Activated T-helper 2 cell treated with anti-CD3 and anti-CD28 coated beads, Interferon-gamma antibody, Interleukin-2, Interleukin-4, amounts not matched to agents 10 μg/mL and 5 μg/mL and 100 μg/mL, durations not matched to agents 14 hours and 24 hours and 36 hours (primary cell): Measurements from ENCODE around the gene CASP14. TPM values are rescaled to one million over a fixed set of nuclear protein-coding genes. Genes with fewer than 3 reads are reported as not detected.
"Not testable (repeated sequence)": the region's sequence is repeated elsewhere in the genome, so short reads cannot be mapped to it uniquely, and the experiment has no call there.

ENCODE experiments used
- DNase-seq: peaks from one replicate; pipeline ENCODE4 v3.0.0; 2021; ENCODE audit warnings: low spot score
- H3K27ac Mint-ChIP-seq: one replicate; pipeline ENCODE4 v1.8.0; 2021; ENCODE audit warnings: mixed read lengths
- H3K27me3 Mint-ChIP-seq: one replicate; pipeline ENCODE4 v1.8.0; 2021; ENCODE audit warnings: low read depth, mixed read lengths
- H3K36me3 Mint-ChIP-seq: one replicate; pipeline ENCODE4 v1.8.0; 2021; ENCODE audit warnings: low read depth, mixed read lengths
- H3K4me1 Mint-ChIP-seq: one replicate; pipeline ENCODE4 v1.8.0; 2021; ENCODE audit warnings: low read depth, mixed read lengths
- H3K4me3 Mint-ChIP-seq: one replicate; pipeline ENCODE4 v1.8.0; 2021; ENCODE audit warnings: low read depth, mild to moderate bottlenecking, moderate library complexity, mixed read lengths
- H3K9me3 Mint-ChIP-seq: one replicate; pipeline ENCODE4 v1.8.0; 2021; ENCODE audit warnings: mixed read lengths
- intact Hi-C: fragments of 100-400 bp; cut with micrococcal nuclease; formaldehyde crosslinking; loops from one replicate; pipeline ENCODE4 v1.15.1; 2023
- total RNA-seq: library from RNA; stranded (reverse); gene quantifications from 2 replicates; pipeline ENCODE4 v1.2.3, GENCODE V29; 2022

CASP14 gene
- total RNA-seq, 1 donor from 2014 or later = not detected

GRCh38 chr19:15037586-15037985 lies 11.7 kb upstream of the CASP14 start:
- H3K27me3 Mint-ChIP-seq = no peaks in the 10 kb centered on the region
- DNase-seq = no peak
- intact Hi-C loops = no loop called here
- H3K9me3 Mint-ChIP-seq = no peaks in the 10 kb centered on the region
- no peaks in the 10 kb centered on the region for H3K36me3 Mint-ChIP-seq
- no peak overlapping the region for H3K27ac Mint-ChIP-seq
- H3K4me1 Mint-ChIP-seq = no peaks in the 10 kb centered on the region
- no peak overlapping the region for H3K4me3 Mint-ChIP-seq

GRCh38 chr19:15038294-15038693 lies 11.0 kb upstream of the CASP14 start:
- H3K4me1 Mint-ChIP-seq = no peaks in the 10 kb centered on the region
- no peak for DNase-seq
- no peak overlapping the region for H3K27ac Mint-ChIP-seq
- no peaks in the 10 kb centered on the region for H3K9me3 Mint-ChIP-seq
- no peaks in the 10 kb centered on the region for H3K27me3 Mint-ChIP-seq
- H3K36me3 Mint-ChIP-seq = no peaks in the 10 kb centered on the region
- intact Hi-C loops = no loop called here
- H3K4me3 Mint-ChIP-seq = no peak overlapping the region

- DNase-seq = no peak
- H3K4me1 Mint-ChIP-seq = no peaks in the 10 kb centered on the region
- intact Hi-C loops = no loop called here
- H3K9me3 Mint-ChIP-seq = no peaks in the 10 kb centered on the region
- no peak overlapping the region for H3K4me3 Mint-ChIP-seq
- no peaks in the 10 kb centered on the region for H3K27me3 Mint-ChIP-seq
- H3K36me3 Mint-ChIP-seq = no peaks in the 10 kb centered on the region
- no peak overlapping the region for H3K27ac Mint-ChIP-seq
Measured at GRCh38 chr19:15042003-15042402, 7.3 kb upstream of the CASP14 start.

GRCh38 chr19:15042826-15043225 lies 6.5 kb upstream of the CASP14 start:
- intact Hi-C loops = no loop called here
- Mint-ChIP-seq H3K4me1 (no peaks in the 10 kb centered on the region), H3K9me3 (no peaks in the 10 kb centered on the region), H3K27me3 (no peaks in the 10 kb centered on the region), H3K36me3 (no peaks in the 10 kb centered on the region), H3K4me3 (no peak overlapping the region), H3K27ac (no peak overlapping the region)
- no peak for DNase-seq

- intact Hi-C loops = no loop called here
- no peaks in the 10 kb centered on the region for H3K9me3 Mint-ChIP-seq
- H3K4me1 Mint-ChIP-seq = no peaks in the 10 kb centered on the region
- no peaks in the 10 kb centered on the region for H3K36me3 Mint-ChIP-seq
- no peaks in the 10 kb centered on the region for H3K27me3 Mint-ChIP-seq
- H3K27ac Mint-ChIP-seq = no peak overlapping the region
- no peak for DNase-seq
- H3K4me3 Mint-ChIP-seq = no peak overlapping the region
Measured at GRCh38 chr19:15045506-15045905, 3.8 kb upstream of the CASP14 start.

GRCh38 chr19:15047680-15048079 lies 1.6 kb upstream of the CASP14 start:
- H3K9me3 Mint-ChIP-seq = no peaks in the 10 kb centered on the region
- H3K4me3 Mint-ChIP-seq = no peak overlapping the region
- H3K27me3 Mint-ChIP-seq = no peaks in the 10 kb centered on the region
- H3K27ac Mint-ChIP-seq = no peak overlapping the region
- intact Hi-C loops = no loop called here
- no peaks in the 10 kb centered on the region for H3K4me1 Mint-ChIP-seq
- no peaks in the 10 kb centered on the region for H3K36me3 Mint-ChIP-seq
- DNase-seq = no peak

GRCh38 chr19:15048128-15048527 lies 1.2 kb upstream of the CASP14 start:
- no peaks in the 10 kb centered on the region for H3K27me3 Mint-ChIP-seq
- no peaks in the 10 kb centered on the region for H3K36me3 Mint-ChIP-seq
- H3K9me3 Mint-ChIP-seq = no peaks in the 10 kb centered on the region
- H3K4me3 Mint-ChIP-seq = no peak overlapping the region
- no peaks in the 10 kb centered on the region for H3K4me1 Mint-ChIP-seq
- intact Hi-C loops = no loop called here
- H3K27ac Mint-ChIP-seq = no peak overlapping the region
- DNase-seq = no peak

- Mint-ChIP-seq H3K27me3 (no peaks in the 10 kb centered on the region), H3K27ac (no peak overlapping the region), H3K36me3 (no peaks in the 10 kb centered on the region), H3K4me1 (no peaks in the 10 kb centered on the region), H3K4me3 (no peak overlapping the region), H3K9me3 (no peaks in the 10 kb centered on the region)
- intact Hi-C loops = no loop called here
- DNase-seq = no peak
Measured at GRCh38 chr19:15050639-15051038, 1.4 kb downstream of the CASP14 start.

GRCh38 chr19:15062036-15062435 lies 12.8 kb downstream of the CASP14 start:
- H3K27ac Mint-ChIP-seq = no peak overlapping the region
- H3K27me3 Mint-ChIP-seq = no peaks in the 10 kb centered on the region
- no peak overlapping the region for H3K4me3 Mint-ChIP-seq

GRCh38 chr19:15070386-15070785 lies 21.1 kb downstream of the CASP14 start:
- H3K27ac Mint-ChIP-seq, H3K4me3 Mint-ChIP-seq, intact Hi-C loops, H3K9me3 Mint-ChIP-seq, H3K4me1 Mint-ChIP-seq, H3K27me3 Mint-ChIP-seq, H3K36me3 Mint-ChIP-seq, DNase-seq: not testable (repeated sequence)

More at GRCh38 chr19:15062036-15062435, 12.8 kb downstream of the CASP14 start:
- intact Hi-C loops = no loop called here
- no peak for DNase-seq
- H3K36me3 Mint-ChIP-seq = no peaks in the 10 kb centered on the region
- H3K9me3 Mint-ChIP-seq = no peaks in the 10 kb centered on the region
- no peaks in the 10 kb centered on the region for H3K4me1 Mint-ChIP-seq

GRCh38 chr19:15072930-15073647 lies 23.8 kb downstream of the CASP14 start:
- H3K4me1 Mint-ChIP-seq = no peaks in the 10 kb centered on the region
- no peaks in the 10 kb centered on the region for H3K27me3 Mint-ChIP-seq
- no peak overlapping the region for H3K4me3 Mint-ChIP-seq
- intact Hi-C loops = no loop called here
- H3K27ac Mint-ChIP-seq = no peak overlapping the region
- no peak for DNase-seq
- no peaks in the 10 kb centered on the region for H3K36me3 Mint-ChIP-seq
- H3K9me3 Mint-ChIP-seq = no peaks in the 10 kb centered on the region

- Mint-ChIP-seq H3K4me1 (no peaks in the 10 kb centered on the region), H3K27ac (no peak overlapping the region), H3K36me3 (no peaks in the 10 kb centered on the region)
Measured at GRCh38 chr19:15074371-15074770, 25.1 kb downstream of the CASP14 start.

GRCh38 chr19:15075806-15076205 lies 26.5 kb downstream of the CASP14 start:
- Mint-ChIP-seq H3K4me3 (no peak overlapping the region), H3K27me3 (peaks cover 2% of the 10 kb centered on the region), H3K27ac (no peak overlapping the region), H3K9me3 (no peaks in the 10 kb centered on the region), H3K4me1 (no peaks in the 10 kb centered on the region), H3K36me3 (no peaks in the 10 kb centered on the region)
- no peak for DNase-seq
- intact Hi-C loops = no loop called here

More at GRCh38 chr19:15074371-15074770, 25.1 kb downstream of the CASP14 start:
- Mint-ChIP-seq H3K9me3 (no peaks in the 10 kb centered on the region), H3K27me3 (peaks cover 2% of the 10 kb centered on the region), H3K4me3 (no peak overlapping the region)
- no peak for DNase-seq
- intact Hi-C loops = no loop called here

GRCh38 chr19:15080002-15080401 lies 30.7 kb downstream of the CASP14 start:
- H3K36me3 Mint-ChIP-seq, H3K4me1 Mint-ChIP-seq, H3K4me3 Mint-ChIP-seq, H3K27ac Mint-ChIP-seq, DNase-seq, H3K9me3 Mint-ChIP-seq, intact Hi-C loops, H3K27me3 Mint-ChIP-seq: not testable (repeated sequence)
